OCI-M2 (cell line): ENCODE results near the gene CHAF1A.

Experiments
- DNase-seq: peaks from one replicate; lab custom pipeline; 2025; ENCODE audit not compliant: unreplicated experiment; lab: John Stamatoyannopoulos, UW

Gene CHAF1A

GRCh38 chr19:4365791-4366665, 36.4 kb upstream of the CHAF1A start:
- DNase-seq = no peak

- DNase-seq = no peak
Measured at GRCh38 chr19:4366666-4367335, 35.6 kb upstream of the CHAF1A start.

- no peak for DNase-seq
Measured at GRCh38 chr19:4367336-4367723, 35.1 kb upstream of the CHAF1A start.

GRCh38 chr19:4367781-4368127, 34.7 kb upstream of the CHAF1A start:
- no peak for DNase-seq

GRCh38 chr19:4368128-4368820, 34.2 kb upstream of the CHAF1A start:
- DNase-seq = no peak

- DNase-seq = no peak
Measured at GRCh38 chr19:4369109-4369887, 33.1 kb upstream of the CHAF1A start.

GRCh38 chr19:4369888-4370260, 32.6 kb upstream of the CHAF1A start:
- DNase-seq = no peak

- DNase-seq = no peak
Measured at GRCh38 chr19:4370418-4371041, 31.9 kb upstream of the CHAF1A start.

- no peak for DNase-seq
Measured at GRCh38 chr19:4371247-4372164, 30.9 kb upstream of the CHAF1A start.

- no peak for DNase-seq
Measured at GRCh38 chr19:4372165-4373012, 30.1 kb upstream of the CHAF1A start.

- DNase-seq = no peak
Measured at GRCh38 chr19:4373013-4373367, 29.4 kb upstream of the CHAF1A start.

- no peak for DNase-seq
Measured at GRCh38 chr19:4373601-4374497, 28.6 kb upstream of the CHAF1A start.

- no peak for DNase-seq
Measured at GRCh38 chr19:4374498-4375163, 27.8 kb upstream of the CHAF1A start.

- peak; percentile 31 for DNase-seq
Measured at GRCh38 chr19:4375164-4376027, 27.0 kb upstream of the CHAF1A start.

GRCh38 chr19:4376028-4376670, 26.3 kb upstream of the CHAF1A start:
- no peak for DNase-seq

- no peak for DNase-seq
Measured at GRCh38 chr19:4376671-4376990, 25.8 kb upstream of the CHAF1A start.
